WI38 (cell line): ENCODE measurements around the gene AP1AR.
"Not testable (repeated sequence)": the region's sequence is repeated elsewhere in the genome, so short reads cannot be mapped to it uniquely, and the experiment has no call there.

Experiments
- H3K4me3 ChIP-seq: 2 replicates; pipeline ENCODE4 v1.5.1; 2011; ENCODE audit warnings: low read depth, mild to moderate bottlenecking, control low read depth, low read length
- TF ChIP-seq, protein P1 (sequence below): IDR thresholded peaks from 2 replicates; pipeline ENCODE4 v1.5.1; 2012; ENCODE audit warnings: low read depth, mild to moderate bottlenecking, control low read depth, low read length

AP1AR gene

GRCh38 chr4:112280386-112281056, 48.9 kb downstream of the AP1AR start:
- TF ChIP-seq, protein P1, sequence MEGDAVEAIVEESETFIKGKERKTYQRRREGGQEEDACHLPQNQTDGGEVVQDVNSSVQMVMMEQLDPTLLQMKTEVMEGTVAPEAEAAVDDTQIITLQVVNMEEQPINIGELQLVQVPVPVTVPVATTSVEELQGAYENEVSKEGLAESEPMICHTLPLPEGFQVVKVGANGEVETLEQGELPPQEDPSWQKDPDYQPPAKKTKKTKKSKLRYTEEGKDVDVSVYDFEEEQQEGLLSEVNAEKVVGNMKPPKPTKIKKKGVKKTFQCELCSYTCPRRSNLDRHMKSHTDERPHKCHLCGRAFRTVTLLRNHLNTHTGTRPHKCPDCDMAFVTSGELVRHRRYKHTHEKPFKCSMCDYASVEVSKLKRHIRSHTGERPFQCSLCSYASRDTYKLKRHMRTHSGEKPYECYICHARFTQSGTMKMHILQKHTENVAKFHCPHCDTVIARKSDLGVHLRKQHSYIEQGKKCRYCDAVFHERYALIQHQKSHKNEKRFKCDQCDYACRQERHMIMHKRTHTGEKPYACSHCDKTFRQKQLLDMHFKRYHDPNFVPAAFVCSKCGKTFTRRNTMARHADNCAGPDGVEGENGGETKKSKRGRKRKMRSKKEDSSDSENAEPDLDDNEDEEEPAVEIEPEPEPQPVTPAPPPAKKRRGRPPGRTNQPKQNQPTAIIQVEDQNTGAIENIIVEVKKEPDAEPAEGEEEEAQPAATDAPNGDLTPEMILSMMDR = no peak
- H3K4me3 ChIP-seq = no peak overlapping the region

DNA sequence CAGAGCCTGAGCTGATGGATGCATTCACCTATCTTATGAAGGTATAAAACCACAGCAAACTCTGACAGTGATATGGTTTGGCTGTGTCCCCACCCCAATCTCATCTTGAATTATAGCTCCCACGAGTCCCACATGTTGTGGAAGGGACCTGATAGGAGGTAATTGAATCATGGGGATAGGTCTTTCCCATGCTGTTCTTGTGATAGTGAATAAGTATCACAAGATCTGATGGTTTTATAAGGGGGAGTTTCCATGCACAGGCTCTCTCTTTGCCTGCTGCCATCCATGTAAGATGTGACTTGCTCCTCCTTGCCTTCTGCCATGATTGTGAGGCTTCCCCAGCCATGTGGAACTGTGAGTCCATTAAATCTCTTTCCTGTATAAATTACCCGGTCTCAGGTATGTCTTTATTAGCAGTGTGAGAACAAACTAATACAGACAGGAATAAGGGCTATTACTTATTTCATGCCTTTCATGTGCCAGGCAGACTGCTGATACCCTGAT, 50.4 kb downstream of the AP1AR start:
- H3K4me3 ChIP-seq = not testable (repeated sequence)

- no peak overlapping the region for H3K4me3 ChIP-seq
- TF ChIP-seq, protein P1 = no peak
These were observed 51.5 kb downstream of the AP1AR start for GRCh38 chr4:112282860-112283667.

DNA sequence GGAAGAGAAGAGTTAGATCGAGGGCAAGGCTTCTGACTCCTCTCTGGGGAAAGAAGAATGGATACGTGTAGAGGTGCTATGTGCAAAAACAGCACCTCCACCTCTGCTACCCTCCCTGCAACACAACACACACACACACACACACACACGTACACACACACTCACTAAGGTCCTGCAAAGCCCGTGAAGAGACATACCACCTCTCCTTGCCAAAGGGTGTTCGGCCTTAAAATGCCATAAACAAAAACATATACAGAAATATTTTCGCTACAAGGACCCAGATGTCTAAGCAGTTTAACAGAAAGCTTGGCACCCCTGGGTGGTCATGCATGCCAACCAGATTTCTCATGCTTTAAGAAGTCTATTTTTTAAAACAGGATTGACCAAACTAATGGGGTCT, 52.6 kb downstream of the AP1AR start:
- TF ChIP-seq, protein P1 = no peak
- H3K4me3 ChIP-seq = peak overlapping the region; percentile 77

GRCh38 chr4:112284662-112285411, 53.2 kb downstream of the AP1AR start:
- TF ChIP-seq, protein P1 = no peak

DNA sequence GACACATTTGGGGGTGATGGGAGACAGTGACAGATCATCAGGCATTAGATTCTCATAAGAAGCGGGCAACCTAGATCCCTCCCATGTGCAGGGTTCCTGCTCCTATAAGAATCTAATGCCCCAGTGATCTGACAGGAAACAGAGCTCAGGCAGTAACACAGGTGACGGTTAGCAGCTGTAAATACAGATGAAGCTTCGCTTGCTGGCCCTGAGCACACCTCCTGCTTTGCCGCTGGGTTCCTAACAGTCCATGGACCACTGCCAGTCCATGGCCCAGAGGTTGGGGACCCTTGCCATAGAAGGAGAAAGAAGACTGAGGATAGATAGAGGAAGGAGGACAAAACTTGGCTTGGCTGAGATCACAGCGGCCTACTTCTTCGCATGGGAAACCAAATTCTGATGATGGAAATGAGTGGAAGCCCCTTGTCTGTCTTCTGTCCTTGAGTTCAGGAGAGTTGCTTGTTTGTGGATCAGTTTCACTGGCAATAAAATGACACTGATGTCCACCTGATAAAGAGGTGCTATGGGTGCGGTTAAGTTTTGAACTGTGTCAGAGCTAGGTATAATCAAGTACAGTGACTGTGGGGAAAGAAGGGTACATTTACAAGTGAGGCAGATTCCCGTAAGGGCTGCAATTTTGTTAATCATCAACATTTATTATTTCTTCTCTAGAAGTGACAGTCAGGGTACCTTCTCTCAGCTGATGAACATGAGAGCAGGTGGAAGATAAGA, 55.8 kb downstream of the AP1AR start:
- TF ChIP-seq, protein P1 = no peak
- H3K4me3 ChIP-seq = no peak overlapping the region

More at GRCh38 chr4:112284662-112285411, 53.2 kb downstream of the AP1AR start:
- peak overlapping the region; percentile 77 for H3K4me3 ChIP-seq

- H3K4me3 ChIP-seq = no peak overlapping the region
- TF ChIP-seq, protein P1 = no peak
These were observed 56.9 kb downstream of the AP1AR start for GRCh38 chr4:112288455-112288854.
